Osteoblast (primary cell): ENCODE results near the gene CIB1. TPM values are rescaled to one million over a fixed set of nuclear protein-coding genes. Genes with fewer than 3 reads are reported as not detected.

Source experiments
- DNase-seq: peaks from one replicate; pipeline ENCODE4 v3.0.0; 2011; ENCODE audit warnings: low spot score, mixed read lengths; ENCODE audit not compliant: insufficient read length; ENCODE audit errors: missing footprints
- H2AFZ ChIP-seq: 2 replicates; pipeline ENCODE4 v1.6.0; 2011; ENCODE audit warnings: mild to moderate bottlenecking, low read length
- H3K27ac ChIP-seq: 2 replicates; pipeline ENCODE4 v1.5.1; 2011; ENCODE audit warnings: mild to moderate bottlenecking, low read depth, low read length, moderate library complexity
- H3K27me3 ChIP-seq: 2 replicates; pipeline ENCODE4 v1.6.0; 2012; ENCODE audit warnings: mild to moderate bottlenecking, control low read depth, inconsistent platforms, low read length, moderate library complexity; ENCODE audit not compliant: insufficient read depth
- H3K36me3 ChIP-seq: 2 replicates; pipeline ENCODE4 v1.5.1; 2011; ENCODE audit warnings: mild to moderate bottlenecking, low read length, control low read depth, moderate library complexity; ENCODE audit not compliant: insufficient read depth
- H3K4me1 ChIP-seq: 2 replicates; pipeline ENCODE4 v1.5.1; 2011; ENCODE audit warnings: mild to moderate bottlenecking, low read length, control low read depth, moderate library complexity; ENCODE audit not compliant: insufficient read depth
- H3K4me2 ChIP-seq: 2 replicates; pipeline ENCODE4 v1.6.0; 2011; ENCODE audit warnings: mild to moderate bottlenecking, low read length; ENCODE audit not compliant: insufficient read depth
- H3K4me3 ChIP-seq: fragments of 200-600 bp; sonication (generic); 3 replicates; pipeline ENCODE4 v1.5.1; 2012; ENCODE audit warnings: mild to moderate bottlenecking, low read length, inconsistent platforms; ENCODE audit not compliant: insufficient read depth
- H3K79me2 ChIP-seq: 2 replicates; pipeline ENCODE4 v1.6.0; 2012; ENCODE audit warnings: mild to moderate bottlenecking, low read length, control low read depth, inconsistent platforms; ENCODE audit not compliant: insufficient read depth
- H3K9me3 ChIP-seq: 2 replicates; pipeline ENCODE4 v1.5.1; 2011; ENCODE audit warnings: low read depth, low read length, control low read depth
- H4K20me1 ChIP-seq: 2 replicates; pipeline ENCODE4 v1.6.0; 2012; ENCODE audit warnings: mild to moderate bottlenecking, low read length, control low read depth; ENCODE audit not compliant: insufficient read depth
- total RNA-seq: library from RNA; depleted of rRNA; stranded (reverse); fragments of >200 nt; gene quantifications from 2 replicates; pipeline ENCODE4 v1.2.3, GENCODE V29; 2012
- TF ChIP-seq, protein P1 (sequence below): IDR thresholded peaks from 2 replicates; pipeline ENCODE4 v1.5.1; 2011; ENCODE audit warnings: mild to moderate bottlenecking, low read depth, low read length, moderate library complexity; ENCODE audit errors: extremely low read depth

Gene CIB1
- total RNA-seq, 1 donor = 21.4 TPM

DNA sequence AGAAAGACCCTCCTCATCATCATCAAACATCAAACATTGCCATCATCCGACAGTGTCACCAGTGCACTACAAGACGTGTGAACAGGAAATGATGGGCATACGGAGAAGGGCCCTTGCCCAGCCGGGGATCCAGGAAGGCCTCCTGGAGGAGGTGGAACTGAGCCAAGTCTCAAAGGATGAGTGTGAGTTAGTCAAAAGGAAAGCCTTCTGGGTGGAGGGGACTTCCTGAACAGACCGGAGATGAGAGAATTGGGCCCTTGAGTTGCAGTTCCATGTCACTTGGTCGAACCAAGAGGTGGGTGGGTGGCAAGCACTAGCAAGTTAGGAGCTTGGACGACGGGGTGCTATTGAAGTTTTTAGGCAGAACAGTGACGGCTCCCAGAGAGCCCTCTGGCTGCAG is 24.1 kb downstream of the CIB1 start:
- H3K36me3 ChIP-seq = no peaks in the 10 kb centered on the region
- H3K4me2 ChIP-seq = no peak overlapping the region
- no peaks in the 10 kb centered on the region for H3K9me3 ChIP-seq
- no peaks in the 10 kb centered on the region for H3K27me3 ChIP-seq
- peak; percentile 32 for DNase-seq
- no peaks in the 10 kb centered on the region for H3K79me2 ChIP-seq
- peaks cover 9% of the 10 kb centered on the region for H3K4me1 ChIP-seq
- TF ChIP-seq, protein P1, sequence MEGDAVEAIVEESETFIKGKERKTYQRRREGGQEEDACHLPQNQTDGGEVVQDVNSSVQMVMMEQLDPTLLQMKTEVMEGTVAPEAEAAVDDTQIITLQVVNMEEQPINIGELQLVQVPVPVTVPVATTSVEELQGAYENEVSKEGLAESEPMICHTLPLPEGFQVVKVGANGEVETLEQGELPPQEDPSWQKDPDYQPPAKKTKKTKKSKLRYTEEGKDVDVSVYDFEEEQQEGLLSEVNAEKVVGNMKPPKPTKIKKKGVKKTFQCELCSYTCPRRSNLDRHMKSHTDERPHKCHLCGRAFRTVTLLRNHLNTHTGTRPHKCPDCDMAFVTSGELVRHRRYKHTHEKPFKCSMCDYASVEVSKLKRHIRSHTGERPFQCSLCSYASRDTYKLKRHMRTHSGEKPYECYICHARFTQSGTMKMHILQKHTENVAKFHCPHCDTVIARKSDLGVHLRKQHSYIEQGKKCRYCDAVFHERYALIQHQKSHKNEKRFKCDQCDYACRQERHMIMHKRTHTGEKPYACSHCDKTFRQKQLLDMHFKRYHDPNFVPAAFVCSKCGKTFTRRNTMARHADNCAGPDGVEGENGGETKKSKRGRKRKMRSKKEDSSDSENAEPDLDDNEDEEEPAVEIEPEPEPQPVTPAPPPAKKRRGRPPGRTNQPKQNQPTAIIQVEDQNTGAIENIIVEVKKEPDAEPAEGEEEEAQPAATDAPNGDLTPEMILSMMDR = no peak
- H3K27ac ChIP-seq = no peak overlapping the region
- H3K4me3 ChIP-seq = no peak overlapping the region
- no peak overlapping the region for H2AFZ ChIP-seq
- peaks cover 3% of the 10 kb centered on the region for H4K20me1 ChIP-seq

DNA sequence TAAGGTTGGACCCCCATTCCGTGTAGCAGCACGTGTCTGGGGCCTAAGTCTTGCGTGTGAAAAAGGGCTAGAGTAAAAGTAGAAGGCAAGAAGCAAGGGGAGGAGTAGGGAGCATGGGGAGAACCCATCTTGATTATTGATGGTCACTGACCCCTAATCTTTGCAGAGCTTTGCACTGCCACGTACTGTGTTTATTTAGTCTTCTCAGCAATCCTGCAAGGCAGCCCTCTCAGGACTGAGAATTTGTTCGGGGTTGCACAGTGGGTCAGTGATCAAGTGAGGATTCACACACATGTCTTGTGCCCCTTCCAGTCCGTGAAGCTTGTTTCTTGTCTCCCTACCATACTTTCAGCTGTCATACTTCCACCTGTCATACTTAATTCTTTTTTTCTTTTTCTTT is 25.4 kb downstream of the CIB1 start:
- Histone ChIP-seq H2AFZ (no peak overlapping the region), H3K79me2 (peaks cover 5% of the 10 kb centered on the region), H3K4me2 (no peak overlapping the region), H3K9me3 (no peaks in the 10 kb centered on the region), H3K36me3 (no peaks in the 10 kb centered on the region), H3K27ac (no peak overlapping the region), H3K27me3 (no peaks in the 10 kb centered on the region), H4K20me1 (peaks cover 8% of the 10 kb centered on the region), H3K4me1 (peaks cover 15% of the 10 kb centered on the region), H3K4me3 (no peak overlapping the region)
- TF ChIP-seq, protein P1 = no peak
- peak; percentile 11 for DNase-seq

DNA sequence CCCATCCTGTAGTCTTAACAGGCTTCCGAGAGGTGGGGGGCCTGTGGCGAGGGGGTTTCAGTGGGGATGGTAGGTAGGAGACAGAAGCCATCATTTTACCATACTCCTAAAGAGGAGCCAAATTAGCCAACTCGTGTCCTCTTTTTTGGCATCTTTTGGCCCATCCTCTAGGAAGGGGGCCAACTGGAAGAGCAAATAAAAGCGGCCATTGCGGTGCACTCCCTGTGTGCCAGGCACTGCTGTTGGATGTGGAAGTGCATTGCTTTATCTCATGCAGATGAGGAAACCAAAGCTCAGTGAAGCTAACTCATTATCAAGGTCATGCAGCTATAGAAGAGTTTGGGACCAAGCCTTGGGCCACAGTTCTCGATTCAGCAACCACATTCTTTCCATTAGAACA is 26.5 kb downstream of the CIB1 start:
- Histone ChIP-seq H3K27me3 (no peaks in the 10 kb centered on the region), H3K36me3 (no peaks in the 10 kb centered on the region), H3K4me1 (peaks cover 21% of the 10 kb centered on the region), H3K27ac (no peak overlapping the region), H3K9me3 (no peaks in the 10 kb centered on the region), H3K79me2 (peaks cover 12% of the 10 kb centered on the region), H4K20me1 (peaks cover 8% of the 10 kb centered on the region), H3K4me2 (no peak overlapping the region), H3K4me3 (no peak overlapping the region), H2AFZ (no peak overlapping the region)
- TF ChIP-seq, protein P1 = no peak
- peak; percentile 50 for DNase-seq

DNA sequence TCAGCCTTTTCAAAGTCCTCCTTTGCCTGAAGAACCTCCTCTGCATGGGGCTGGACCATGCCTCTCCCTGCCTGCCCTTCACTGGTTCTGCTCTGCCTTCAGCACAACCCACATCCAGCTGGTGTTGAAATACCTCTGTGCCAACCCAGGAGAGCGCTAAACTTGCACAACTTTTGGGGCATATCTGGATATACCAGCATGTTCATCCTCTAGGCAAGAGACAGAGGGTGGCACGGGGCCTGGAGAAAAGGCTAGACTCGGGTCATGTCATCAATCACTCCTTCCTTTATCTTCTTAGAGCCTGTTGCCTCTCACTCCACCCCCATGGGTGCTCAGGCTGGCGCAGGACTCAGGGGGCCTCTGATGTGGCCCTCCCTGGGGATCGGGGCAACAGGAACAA is 27.9 kb downstream of the CIB1 start:
- no peaks in the 10 kb centered on the region for H3K27me3 ChIP-seq
- H2AFZ ChIP-seq = no peak overlapping the region
- peak; percentile 6 for DNase-seq
- H3K36me3 ChIP-seq = no peaks in the 10 kb centered on the region
- no peaks in the 10 kb centered on the region for H3K9me3 ChIP-seq
- H3K79me2 ChIP-seq = peaks cover 12% of the 10 kb centered on the region
- H3K27ac ChIP-seq = no peak overlapping the region
- no peak overlapping the region for H3K4me3 ChIP-seq
- TF ChIP-seq, protein P1 = no peak
- H3K4me1 ChIP-seq = peaks cover 22% of the 10 kb centered on the region
- H4K20me1 ChIP-seq = peaks cover 8% of the 10 kb centered on the region
- H3K4me2 ChIP-seq = no peak overlapping the region
